Activated gamma-delta T cell (primary cell): ENCODE measurements around the gene MUC6.

Source experiments
- DNase-seq: peaks from one replicate; lab custom pipeline; 2025; lab: John Stamatoyannopoulos, UW

MUC6 gene

DNA sequence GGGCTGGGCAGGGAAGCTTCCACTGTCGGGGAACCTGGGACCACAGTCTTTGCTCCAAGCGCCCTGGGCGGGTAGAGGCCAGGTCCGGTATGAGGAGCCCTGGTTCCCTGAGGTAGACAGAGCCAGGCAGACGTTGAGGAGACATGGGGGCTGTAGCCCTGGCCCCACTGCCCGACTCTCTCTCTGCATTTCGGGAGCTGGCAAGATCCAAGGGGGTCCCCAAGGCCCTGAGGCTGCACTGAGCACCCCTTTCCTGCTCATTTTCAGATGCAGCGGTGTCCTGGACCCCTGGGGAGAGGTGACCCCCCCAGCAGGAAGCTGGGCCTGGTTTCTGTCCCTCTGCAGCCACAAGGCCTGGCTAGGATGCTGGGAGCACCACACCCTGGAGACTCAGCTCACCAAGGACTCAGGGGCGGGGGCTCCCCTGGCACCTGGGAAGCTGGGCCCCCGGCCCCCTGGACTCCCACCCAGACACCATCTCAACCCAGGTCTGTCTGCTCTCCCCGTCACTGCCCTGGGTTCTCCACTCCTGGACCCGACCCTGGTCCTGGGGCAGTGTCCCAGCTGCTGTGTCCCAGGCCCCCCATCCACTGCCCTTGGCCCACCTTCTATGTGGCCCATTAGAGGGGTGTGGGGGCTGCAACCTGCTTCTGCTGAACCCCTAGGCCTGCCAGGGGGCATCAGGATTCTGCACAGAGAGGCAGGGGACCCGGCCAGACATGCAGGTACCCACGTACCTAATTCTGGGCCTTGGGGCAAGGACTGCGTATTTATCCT is 15.0 kb upstream of the MUC6 start:
- no peak for DNase-seq

DNA sequence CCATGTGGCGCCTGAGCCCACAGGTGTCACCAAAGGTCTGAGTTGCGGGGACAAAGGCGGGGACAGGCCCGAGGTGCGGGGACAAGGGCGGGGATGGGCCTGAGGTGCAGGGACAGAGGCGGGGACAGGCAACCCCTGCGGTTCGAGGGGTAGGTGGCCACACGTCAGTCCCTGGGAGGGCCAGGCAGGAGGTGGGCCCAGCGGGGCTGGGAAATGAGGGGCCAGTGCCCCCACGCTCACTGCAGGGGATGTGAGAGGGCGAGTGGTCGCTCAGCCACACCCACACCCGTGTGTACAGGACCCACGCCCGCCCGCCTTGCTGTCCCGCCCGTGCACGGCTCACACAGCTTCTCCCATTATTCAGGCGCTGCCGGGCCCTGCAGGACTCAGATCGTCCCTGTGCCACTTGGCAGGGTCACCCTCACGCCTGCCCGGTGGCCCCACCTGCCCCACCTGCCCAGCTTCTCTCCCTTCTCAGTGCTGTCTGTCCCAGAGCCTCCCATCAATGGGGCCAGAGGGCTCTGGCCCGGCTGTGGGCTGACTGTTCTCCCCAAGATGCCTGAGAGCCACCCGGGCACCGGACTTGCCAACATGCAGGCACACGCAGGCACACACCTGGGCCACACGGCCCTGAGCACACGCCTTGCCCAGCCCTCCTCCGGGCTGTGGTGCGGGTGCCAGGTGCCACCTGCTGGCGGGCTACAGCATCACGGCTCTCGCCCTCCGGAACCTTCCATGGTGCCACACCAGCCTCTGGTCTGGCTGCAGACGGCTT is 14.2 kb upstream of the MUC6 start:
- DNase-seq: peak; percentile 39

DNA sequence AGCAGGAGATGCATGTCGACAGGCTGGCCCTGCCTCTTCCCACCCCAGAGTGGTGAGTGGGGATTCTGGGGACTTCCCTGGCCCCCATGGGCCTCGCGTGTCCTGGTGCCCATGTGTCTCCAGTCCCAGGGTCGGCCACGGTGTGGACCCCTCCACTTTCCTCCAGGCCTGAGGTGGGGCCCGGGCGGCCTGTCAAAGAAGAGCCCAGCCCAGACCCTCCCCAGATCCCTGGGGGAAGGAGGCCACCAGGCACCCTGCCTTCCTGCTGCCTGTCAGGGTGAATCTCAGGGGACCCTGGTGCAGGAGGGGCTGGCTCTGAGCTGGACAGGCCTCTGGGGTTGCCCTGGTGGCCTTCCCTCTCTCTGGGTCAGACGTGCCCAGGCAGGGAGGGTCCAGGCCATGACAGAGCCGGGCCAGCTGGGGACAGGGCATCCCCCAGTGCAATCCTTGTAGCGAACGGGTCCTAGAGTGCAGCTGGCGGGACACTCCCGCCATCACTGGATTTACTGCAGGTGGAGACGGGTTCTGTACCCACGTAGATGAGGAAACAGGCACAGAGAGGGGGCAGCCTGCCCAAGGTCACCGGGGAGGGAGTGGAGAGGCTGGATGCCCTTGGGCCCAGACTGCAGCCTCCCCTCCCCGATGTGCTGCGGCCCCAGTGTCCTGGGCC is 13.5 kb upstream of the MUC6 start:
- DNase-seq: no peak

DNA sequence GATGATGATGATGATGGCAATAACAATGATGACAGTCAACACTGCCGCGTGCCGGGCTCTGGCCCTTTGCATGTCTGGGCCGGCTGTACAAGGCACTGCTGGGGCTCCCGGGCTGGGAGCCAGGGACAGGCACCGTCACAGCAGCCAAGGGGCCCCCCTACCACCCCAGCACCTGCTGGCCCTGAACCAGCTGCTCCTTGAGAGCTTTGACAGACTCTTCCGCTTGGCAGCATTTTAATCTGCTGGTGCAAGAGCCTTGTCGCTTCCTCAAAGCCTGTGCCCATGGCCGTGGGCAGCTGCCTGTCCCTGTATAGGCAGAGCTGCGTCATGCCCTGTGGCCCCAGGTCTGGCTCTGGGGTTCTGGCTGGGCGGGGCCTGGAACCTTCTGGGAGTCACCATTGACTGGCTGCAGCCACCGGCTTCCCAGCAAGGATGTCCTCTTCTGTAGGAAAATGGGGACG is 12.9 kb upstream of the MUC6 start:
- DNase-seq: no peak

DNA sequence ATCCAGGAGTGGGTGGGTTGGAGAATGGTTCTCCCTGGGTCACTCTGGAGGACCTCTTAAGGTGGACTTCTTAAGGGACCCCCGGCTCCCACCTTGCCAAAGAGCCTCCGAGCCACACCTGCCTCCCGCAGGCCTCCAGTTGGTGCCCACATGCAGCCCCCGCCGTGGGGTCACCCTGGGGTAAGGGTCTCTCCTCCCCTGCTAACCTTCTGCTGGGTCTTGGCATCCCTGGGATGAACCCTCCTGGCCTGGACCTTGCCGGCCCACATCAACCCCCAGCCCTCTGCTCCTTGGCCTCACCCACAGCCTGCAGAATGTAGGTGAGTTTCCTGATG is 12.5 kb upstream of the MUC6 start:
- no peak for DNase-seq

DNA sequence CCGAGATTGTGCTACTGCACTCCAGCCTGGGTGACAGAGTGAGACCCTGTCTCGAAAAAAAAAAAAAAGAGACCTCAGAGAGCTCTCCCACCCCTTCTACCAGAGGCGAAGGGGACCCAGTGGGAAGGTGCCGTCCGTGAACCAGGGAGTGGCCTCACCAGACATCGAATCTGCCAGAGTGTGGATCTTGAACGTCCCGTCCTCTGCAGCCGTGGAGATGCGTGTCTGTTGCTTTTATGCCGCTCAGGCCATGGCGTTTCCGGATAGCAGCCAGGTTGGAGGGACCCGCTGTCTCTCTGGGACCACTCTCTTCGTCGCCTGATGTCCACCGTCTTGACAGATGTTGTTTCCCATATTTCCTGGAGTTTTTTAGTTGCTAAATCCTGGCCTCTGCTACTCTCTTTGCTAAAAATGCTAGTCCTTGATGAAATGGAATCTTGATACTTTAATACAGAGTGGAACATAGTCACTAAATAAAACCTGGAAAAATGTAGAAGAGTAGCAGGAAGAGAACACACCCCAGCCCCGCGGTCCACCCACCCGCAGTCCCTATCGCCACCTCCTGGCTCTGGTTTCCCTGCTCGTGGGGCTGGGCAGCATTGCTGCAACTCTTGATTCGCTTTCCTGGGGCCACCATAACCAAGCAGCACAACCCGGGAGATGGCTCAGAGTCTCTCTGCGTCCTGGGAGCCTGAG is 12.0 kb upstream of the MUC6 start:
- DNase-seq: no peak

DNA sequence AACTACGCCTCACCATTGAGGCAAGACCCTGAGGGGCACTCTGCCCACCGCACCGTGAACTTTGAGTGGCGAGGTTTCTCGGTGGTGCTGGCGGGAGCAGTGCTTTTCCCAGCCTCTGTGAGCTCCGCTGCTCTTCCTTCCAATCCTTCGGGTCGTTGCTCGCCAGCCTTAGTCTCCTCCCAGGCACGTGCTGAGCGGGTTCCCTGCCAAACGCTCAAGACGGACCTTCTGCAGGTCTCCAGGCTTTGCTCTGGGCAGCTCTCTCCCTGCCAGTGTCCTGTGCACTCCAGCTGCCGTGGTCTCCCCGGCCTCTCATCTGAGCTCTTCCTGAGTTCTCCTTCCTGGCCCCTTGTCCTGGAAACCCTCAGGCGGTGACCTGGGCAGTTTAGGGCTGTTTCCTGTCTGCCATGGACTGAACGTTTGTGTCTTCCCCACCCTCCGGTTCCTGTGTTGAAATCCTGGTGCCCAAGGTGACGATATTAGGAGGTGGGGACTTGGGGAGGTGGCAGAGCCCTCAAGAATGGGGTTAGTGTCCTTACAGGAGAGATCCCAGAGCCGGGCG is 11.2 kb upstream of the MUC6 start:
- no peak for DNase-seq

DNA sequence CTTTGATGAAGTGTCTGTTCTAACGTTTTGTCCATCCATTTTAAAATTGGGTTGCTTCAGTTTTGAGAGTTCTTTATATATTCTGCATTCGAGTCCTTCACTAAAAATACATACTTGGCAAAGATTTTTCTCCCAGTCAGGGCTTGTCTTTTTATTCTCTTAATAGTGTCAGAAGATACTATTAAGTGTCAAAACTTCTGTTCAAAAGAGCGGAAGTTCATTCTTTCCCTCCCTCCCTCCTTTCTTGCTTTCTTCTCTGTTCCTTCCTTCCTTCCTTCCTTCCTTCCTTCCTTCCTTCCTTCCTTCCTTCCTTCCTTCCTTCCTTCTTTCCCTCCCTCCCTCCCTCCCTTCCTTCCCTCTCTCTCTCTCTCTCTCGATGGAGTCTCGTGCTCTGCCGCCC is 7.6 kb upstream of the MUC6 start:
- no peak for DNase-seq

DNA sequence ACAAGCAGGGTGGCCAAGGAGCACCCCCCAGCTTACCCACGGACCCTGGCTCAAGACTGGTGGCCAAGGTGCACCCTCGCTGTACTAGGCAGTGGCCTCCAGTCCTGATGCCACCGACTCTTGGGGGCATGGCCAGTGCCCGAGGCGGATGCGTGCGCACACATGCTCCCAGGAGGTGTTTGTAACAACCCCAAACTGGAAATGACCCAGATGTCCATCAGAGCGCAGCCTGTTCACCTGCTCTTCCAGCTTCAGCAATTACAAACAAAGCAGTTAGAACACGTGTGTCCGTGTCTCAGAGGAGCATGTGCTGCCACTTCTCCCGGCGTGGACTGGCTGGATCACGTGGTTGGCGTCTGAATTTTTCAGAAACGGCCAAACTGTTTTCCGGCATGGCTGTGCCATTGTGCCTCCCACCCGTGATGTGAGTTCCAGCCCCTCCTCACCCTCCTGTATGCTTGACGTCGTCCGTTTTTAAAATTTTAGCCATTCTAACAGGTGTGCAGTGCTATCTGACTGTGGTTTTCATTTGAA is 7.1 kb upstream of the MUC6 start:
- DNase-seq: no peak

DNA sequence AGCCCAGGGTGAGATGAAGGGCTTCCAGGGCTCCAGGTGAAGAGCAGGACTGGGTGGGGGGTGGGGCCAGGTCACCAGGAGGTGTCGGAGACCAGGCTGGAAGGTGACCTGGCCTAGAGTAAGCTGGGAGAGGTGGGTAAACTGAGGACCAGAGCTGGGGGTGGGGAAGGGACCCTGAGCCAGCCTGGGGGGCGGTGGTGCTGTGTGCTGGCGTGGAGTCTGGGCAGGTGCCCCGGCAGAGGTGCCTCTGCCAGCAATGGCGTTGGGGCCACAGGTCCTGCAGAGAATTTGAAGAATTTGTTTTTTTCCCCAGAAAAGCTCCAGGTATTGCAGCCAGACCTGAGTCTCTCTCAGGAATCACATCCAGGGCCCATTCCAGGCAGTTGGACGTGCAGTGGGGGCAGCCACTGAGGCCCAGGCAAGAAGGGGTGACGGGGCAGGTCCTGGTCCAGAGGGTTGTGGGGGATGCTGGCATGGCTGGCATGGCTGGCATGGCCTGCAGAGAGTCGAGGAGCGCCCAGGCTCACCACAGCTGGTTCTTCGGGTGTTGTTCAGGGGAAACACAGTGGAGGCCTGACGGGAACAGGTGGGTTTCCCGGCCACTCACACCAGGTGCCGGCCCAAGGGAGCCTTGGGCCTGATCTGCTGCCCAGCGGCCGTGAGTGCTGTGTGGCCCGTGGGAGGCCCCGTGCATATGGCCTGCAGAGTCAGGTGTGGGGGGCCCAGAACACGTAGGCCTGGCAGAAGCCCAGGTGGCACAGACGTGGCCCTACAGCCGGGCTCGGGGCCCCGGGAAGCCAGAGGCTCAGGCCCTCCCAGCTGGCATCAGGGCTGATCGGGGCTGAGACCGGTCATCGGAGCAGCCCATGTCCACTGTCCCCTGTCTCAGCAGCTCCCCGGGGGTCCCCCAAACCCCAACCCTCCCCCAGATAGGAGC is 6.4 kb upstream of the MUC6 start:
- no peak for DNase-seq

DNA sequence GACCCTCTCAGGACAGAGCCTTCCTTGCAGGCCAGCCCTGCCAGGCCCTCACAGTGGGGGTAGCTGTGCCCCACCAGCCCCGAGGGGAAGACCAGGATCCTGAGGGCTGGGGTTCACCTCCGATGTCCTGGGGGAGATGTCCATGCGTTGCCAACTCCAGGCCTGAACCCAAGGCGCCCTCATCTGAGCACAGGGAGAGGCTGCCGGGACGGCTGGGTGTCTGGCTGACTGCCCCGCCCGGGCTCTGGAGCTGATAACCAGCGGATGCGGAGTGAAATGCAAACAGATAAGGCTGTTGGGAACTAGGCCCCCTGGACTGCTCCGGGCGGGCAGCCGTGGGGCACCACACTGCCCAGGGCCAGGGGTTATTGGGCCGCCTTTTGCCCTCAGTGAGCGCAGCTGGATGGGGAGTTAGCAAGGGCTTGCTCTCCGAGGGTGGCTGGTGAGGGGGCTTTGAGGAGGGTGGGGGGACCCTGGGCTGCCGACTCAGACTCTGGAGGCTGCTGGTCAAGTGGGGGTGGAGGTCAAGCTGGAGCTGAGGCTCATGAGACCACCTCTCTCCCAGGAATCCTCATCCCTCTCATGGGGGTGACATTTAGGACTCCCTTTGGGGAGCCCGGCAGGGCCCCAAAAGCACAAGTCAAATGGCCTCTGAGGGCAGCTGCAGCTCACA is 5.6 kb upstream of the MUC6 start:
- no peak for DNase-seq

DNA sequence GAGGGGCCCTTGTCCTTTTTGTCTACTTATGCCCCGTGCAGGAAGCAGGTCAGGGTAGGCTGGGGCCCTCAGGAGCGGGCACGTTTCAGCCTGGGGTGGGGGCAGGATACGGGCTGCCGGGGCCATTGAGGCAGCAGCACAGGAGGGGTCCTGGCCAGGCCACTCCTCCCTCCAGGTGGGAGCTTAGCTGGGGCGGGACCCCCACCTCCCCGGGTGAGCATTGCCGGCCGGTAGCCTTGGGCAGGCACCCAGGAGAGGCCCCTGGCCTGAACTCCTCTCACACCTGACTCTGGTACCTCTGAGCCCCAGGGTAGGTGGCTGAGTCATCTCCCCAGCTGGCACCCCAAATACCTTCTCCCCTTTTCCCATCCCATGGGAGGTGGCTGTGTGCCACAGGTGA is 5.0 kb upstream of the MUC6 start:
- no peak for DNase-seq

DNA sequence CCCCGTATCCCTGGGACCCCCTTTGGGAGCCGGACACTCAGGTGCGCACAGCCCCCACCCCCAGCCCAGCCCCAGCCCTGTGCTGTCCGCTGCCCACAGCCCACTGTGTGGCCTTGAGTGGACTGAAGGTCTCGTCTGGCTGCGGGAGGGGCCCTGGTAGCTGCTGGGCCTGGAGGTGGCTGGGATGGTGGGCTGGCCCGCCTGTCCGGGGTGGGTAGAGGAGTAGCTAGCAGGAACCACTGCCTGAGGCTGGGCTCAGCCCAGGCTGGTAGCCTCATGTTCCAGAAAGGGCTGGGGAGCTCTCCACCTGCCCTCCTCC is 4.6 kb upstream of the MUC6 start:
- no peak for DNase-seq

DNA sequence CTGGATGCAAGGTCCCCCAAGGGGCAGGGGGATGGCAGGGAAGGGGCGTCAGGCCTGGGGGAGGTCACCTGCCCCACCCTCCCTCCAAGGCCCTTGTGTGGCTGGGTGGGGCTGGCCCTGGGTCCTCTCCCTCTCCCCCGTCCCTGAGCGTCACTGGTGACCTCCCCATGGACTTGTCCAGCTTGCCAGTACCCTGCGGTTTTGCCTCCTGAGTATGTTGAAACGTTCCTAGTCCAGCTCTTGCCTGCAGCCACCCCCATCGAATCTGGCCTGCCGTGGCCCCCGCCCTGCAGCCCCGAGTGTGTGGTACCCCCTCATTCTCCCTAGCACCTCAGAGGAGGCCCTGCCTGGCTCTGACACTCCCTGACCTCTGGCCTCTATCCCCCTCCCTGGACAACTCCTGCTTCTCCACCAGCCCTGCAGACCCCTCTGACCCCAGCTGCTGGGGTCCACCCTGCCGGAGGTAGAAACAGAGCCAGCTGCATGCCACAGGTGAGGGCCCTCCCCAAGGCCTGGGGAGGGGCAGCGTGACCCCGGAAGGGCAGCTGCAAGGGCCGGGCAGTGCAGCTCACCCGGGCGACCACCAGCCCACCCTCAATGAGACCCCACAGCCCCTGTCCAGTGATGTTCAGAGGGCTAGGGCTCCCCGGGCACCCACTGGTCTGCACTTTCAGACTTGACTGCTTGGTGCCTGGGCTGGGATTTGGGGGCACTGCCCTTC is 4.1 kb upstream of the MUC6 start:
- DNase-seq: no peak

DNA sequence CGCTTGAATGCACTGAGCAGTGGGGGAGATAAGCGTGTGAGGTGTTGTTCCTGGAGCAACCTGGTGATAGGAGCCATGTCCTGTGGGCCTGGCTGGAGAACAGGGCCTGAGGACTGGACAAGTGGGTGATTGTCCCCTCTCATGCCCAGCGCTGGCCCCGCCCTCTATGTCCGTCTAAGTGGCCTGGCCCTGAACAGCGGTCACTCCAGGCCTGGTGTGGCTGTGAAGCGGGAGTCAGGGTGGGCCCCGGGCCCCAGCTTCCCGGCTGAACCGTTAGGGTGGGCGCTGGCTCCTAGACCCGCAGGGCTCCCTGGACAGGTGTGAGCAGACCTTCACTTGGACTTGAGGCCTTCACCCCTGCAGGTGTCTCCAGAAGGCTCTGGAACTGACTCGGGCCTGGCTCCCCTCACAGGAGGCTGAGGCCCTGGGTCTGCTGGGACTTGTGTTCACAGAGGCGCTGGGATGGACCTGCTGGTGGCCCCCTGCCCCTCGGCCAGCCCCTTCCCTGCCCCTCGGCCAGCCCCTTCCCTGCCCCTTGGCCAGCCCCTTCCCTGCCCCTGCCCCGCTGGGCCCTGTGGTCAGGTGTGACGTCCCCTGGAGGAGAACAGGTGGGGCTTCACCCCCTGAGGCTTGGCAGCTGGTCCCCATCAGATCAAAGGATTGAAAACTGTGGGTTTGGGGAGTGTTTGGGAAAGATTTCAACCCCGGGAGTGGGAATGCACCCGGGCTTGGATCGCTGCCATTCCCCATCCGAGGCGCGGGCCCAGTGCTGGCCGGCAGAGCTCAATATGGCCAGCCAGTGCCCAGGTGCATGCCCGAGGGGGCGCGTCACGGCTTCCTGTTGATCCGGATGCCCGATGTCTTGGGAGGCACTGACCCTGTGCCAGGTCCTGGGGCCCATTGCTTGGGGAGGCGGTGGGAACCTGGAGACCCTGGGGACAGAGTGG is 3.2 kb upstream of the MUC6 start:
- DNase-seq: no peak

DNA sequence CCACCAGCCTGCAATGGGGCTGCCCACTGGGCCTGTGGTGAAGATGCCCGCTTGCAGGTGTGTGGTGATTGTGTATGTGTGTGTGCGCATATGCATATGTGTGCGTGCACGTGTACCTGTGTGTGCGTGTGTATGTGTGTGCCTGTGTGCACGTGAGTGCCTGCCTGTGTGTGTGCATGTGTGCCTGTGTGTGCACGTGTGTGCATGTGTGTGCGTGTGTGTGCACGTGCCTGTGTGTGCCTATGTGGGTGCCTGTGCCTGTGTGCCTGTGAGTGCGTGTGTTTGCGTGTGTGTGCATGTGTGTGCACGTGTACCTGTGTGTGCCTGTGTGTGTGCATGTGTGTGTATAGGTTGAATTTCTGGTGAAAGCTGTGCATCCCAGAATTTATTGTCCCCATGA is 2.4 kb upstream of the MUC6 start:
- DNase-seq: no peak

DNA sequence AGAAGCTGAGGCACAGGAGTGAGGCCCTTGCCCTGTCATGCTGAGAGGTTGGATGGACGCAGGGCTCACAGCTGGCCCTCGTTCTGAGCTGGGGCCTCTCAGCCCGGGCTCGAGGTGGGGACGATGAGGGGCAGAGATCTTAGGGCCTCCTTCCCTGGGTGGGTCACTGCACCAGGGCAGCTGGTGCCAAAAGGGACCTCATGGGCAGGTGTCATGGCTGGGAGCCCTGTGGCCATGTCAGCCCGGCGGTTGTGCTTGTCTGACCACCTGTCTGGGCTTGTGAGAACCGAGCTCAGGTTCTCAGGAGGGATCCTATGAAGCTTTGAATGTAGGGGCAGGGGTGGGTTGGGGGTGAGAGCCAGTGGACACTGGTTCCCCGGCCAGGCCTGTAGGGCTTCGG is 1.8 kb upstream of the MUC6 start:
- DNase-seq: no peak

DNA sequence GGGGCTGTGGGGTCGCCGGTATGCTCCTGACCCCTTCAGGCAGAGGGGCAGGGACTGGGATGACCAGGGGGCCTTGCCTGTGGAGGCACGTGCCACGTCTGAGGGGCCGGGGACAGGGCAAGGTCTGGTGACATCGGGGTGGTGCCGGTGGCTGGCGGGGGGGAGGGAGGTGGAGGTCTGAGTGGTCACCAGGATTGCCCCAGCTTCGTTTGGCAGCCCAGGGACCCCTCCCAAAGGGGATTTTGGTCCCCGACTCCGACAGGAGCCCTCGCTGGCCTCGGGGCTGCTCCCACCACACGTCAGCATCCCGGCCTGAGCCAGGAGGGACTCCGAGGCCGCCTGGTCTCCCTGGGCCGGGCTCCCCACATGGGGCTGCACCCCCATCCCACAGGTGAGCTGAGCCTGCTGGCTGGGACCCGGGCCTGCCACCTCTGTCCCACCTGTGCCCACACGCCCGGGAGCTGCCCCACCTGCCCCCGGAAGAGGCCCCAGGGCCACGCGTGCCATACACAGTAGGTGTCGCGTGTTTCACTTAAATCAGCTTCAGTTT is 1.1 kb upstream of the MUC6 start:
- no peak for DNase-seq
